GM10266 (cell line): ENCODE measurements around the gene TSC1.

ENCODE experiments used
- DNase-seq: peaks from one replicate; pipeline ENCODE4 v3.0.0; 2012; ENCODE audit errors: extremely low spot score
- TF ChIP-seq, protein P1 (sequence below): IDR thresholded peaks from 2 replicates; pipeline ENCODE4 v1.5.1; 2012; ENCODE audit warnings: mild to moderate bottlenecking, low read depth; ENCODE audit not compliant: control insufficient read depth, insufficient read depth; ENCODE audit errors: missing control alignments

TSC1 gene

DNA sequence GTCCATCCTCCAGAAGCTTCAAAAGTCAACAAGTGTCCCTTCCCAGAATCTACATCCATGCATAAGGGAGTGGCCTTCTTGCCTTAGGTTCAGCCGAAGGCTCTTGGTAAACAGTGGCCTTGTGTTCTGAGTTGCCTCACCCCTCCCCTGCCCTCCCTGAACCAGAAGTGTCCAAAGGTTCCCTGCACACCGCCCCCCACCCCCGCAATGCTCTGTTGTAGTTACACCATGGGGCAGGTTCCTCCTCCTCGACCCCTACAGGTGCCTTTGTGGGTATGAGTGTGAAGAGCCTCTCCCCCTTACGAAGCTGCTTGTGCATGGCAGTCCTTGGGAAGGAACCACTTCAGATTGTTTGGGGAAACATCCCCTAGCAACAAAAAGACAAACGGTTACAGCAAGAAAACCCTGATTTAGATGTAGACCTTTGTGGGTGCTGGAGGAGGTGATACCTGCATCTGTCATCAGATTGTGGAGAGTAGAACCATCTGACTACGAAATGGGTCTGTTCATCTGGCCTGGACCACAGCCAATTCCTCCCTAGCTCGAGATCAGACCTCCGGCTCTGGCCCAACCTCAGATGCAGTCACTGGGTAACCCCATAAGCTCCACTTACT lies 58.6 kb downstream of the TSC1 start:
- TF ChIP-seq, protein P1, sequence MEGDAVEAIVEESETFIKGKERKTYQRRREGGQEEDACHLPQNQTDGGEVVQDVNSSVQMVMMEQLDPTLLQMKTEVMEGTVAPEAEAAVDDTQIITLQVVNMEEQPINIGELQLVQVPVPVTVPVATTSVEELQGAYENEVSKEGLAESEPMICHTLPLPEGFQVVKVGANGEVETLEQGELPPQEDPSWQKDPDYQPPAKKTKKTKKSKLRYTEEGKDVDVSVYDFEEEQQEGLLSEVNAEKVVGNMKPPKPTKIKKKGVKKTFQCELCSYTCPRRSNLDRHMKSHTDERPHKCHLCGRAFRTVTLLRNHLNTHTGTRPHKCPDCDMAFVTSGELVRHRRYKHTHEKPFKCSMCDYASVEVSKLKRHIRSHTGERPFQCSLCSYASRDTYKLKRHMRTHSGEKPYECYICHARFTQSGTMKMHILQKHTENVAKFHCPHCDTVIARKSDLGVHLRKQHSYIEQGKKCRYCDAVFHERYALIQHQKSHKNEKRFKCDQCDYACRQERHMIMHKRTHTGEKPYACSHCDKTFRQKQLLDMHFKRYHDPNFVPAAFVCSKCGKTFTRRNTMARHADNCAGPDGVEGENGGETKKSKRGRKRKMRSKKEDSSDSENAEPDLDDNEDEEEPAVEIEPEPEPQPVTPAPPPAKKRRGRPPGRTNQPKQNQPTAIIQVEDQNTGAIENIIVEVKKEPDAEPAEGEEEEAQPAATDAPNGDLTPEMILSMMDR: no peak
- no peak for DNase-seq

DNA sequence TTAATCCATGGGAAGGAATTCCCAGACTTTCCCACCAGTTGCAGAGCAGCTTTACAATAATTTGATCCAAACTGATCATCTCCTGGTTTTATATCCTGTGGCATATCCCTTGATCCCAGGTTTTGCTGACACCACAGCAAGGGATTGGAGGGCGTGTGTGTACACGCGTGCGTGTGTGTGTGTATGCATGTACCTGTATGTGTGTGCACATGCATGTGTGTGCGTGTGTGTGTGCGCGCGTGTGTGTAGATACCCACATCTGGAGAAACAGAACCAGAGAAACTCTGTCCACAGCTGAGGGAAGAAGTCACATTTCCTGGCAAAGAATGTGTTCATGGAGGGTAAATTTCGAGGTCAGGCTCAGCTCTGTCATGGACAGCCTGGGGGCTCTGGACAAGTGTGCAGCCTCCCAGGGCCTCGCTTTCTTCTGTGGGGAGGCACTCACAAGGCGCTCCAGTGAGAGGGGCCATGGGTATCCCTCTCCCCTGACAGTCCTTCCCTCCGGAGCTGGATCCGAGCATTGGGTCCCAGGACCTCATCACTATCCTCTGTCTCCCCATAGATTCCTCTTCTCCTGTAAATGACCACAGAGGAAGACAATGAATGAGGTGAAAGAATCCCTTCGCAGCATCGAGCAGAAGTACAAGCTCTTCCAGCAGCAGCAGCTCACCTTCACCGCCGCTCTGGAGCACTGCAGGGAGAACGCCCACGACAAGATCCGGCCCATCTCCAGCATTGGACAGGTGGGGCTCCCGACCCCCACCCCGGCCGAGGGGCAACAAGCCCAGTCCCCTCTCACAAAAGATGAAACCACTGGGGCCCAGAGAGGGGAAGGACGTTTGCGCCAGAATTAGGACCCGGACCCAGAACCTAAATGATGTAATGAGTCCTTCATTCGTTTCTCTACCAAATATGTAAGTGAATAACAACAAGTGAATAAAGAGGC lies 60.8 kb downstream of the TSC1 start:
- no peak for DNase-seq
- TF ChIP-seq, protein P1: no peak

DNA sequence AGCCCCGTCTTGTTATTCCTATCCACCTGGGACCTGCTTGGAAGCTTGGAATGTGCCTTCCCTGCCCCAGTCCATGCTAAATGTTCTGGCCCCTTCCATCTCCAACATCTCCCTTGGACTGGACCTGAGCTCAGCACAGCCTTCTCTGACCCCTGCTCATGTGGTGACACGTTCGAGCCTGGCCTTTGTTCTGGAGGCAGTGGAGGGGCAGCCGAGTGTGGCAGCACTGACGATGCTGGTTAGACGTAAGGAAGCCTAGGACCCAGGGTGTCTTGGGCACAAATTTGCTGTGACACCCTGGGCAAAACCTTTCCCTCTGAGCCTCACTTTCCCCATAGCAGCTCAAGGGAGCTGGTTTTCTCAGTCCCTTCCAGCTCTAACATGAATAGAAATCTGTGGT lies 61.8 kb downstream of the TSC1 start:
- TF ChIP-seq, protein P1: no peak
- no peak for DNase-seq

DNA sequence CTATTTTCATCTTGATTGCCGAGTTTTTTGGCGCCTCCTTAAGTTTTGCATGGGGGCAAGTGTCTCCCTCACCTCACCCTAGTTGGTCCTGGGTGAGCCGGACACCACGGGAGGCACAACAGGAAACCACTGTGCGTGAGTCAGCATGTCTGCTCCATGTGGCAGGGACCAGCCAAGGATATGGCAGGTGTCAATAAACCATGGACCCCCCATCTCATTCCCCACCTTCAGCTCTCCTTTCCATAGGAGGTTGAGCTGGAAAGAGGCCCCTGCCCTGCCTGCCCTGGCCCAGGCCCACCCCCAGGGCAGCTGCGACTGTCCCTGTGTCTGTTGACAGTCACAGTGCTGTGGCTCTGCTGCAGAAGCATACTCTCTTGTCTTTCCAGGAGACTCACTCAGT lies 62.6 kb downstream of the TSC1 start:
- TF ChIP-seq, protein P1: no peak
- no peak for DNase-seq

DNA sequence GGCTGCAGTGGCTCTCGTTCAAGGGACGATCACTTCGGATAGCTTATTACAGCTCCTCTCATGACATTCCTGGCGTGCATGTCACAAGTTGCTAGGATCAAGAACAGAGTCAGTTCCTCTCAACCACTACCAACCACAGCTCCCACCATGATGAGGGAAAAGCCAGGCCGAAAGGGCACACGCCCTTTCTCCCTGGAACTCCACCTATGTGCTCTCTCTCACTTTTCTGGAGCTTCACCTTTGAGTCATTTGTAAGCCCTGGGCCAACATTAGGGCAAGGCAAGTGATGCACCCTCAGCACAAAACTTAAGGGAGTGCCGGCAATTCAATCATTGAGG lies 64.1 kb downstream of the TSC1 start:
- DNase-seq: no peak
- TF ChIP-seq, protein P1: no peak

DNA sequence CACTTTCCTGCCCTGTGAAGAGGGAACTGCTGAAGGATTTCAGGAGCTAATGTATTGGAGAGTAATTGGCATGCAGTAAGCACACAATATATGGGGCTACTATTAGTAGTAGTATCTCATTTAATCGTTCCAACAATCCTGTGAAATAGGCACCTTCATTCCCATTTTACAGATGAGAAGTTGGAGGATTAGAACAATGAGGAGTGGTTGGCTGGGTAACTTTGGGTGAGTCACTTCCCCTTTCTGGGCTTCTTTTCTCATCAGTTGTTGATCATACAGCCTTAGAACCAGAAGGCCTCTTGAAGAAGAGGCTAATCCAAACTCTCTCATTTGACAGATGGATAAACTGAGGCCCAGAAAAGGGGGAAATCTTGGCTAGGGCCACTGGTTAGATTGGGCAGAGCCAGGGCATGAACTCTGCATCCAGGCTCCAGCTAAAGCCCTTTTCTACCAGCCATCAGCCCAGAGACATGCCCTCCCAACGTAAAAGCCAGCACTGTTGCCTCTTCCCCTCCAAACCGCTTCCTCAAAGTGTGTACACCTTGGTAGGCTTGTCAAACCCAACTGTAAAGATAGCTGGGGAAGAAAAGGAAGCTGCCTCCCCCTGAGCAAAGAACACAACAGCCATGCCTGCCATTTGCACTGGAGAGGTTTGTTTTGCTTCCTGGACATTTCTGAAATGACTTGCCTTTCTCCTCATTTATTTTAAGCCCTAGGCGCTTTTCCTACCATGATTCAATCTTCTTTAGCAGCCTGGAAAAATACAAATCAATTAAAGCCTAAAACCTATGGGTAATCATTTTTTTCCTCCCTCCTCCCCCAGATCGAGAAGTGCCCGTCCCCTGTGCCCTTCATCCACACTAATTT lies 64.7 kb downstream of the TSC1 start:
- TF ChIP-seq, protein P1: no peak
- no peak for DNase-seq
